D721Med (cell line): ENCODE measurements around the gene APCDD1.

Experiments used
- DNase-seq: peaks from one replicate; pipeline ENCODE4 v3.0.0; 2011; ENCODE audit warnings: low spot score; ENCODE audit not compliant: insufficient read length
- FAIRE-seq: peaks from 2 replicates; lab custom pipeline; 2011; peaks lifted over from hg19 to GRCh38; lab: Jason Lieb, UNC
- TF ChIP-seq, protein P1 (sequence below): IDR thresholded peaks from 2 replicates; pipeline ENCODE4 v1.5.1; 2012; ENCODE audit warnings: mild to moderate bottlenecking, control low read depth; ENCODE audit not compliant: insufficient read depth; ENCODE audit errors: missing control alignments

Gene APCDD1

DNA sequence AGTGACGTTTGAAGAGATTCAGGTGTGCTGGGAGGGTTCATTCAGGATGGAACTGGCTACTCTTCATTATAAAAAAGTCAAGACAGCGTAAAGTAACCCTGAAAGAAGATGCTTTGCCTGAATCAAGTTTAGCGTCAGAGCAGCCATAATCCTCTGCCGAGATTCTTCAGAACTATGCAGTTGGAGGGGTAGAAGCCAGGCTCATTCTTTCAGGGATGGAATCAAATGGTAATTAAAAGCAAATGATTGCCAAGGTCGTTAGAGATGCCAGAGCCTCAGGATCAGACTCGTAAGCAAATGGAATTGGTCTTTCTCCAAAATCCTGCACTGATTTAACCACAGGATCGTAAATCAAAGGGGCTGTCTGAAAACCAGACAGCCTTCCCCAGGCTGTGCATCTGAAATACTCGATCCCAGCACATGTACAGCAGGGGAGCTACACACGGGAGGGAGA lies 21.9 kb downstream of the APCDD1 start:
- TF ChIP-seq, protein P1, sequence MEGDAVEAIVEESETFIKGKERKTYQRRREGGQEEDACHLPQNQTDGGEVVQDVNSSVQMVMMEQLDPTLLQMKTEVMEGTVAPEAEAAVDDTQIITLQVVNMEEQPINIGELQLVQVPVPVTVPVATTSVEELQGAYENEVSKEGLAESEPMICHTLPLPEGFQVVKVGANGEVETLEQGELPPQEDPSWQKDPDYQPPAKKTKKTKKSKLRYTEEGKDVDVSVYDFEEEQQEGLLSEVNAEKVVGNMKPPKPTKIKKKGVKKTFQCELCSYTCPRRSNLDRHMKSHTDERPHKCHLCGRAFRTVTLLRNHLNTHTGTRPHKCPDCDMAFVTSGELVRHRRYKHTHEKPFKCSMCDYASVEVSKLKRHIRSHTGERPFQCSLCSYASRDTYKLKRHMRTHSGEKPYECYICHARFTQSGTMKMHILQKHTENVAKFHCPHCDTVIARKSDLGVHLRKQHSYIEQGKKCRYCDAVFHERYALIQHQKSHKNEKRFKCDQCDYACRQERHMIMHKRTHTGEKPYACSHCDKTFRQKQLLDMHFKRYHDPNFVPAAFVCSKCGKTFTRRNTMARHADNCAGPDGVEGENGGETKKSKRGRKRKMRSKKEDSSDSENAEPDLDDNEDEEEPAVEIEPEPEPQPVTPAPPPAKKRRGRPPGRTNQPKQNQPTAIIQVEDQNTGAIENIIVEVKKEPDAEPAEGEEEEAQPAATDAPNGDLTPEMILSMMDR: no peak
- FAIRE-seq (no peak), DNase-seq (no peak)

DNA sequence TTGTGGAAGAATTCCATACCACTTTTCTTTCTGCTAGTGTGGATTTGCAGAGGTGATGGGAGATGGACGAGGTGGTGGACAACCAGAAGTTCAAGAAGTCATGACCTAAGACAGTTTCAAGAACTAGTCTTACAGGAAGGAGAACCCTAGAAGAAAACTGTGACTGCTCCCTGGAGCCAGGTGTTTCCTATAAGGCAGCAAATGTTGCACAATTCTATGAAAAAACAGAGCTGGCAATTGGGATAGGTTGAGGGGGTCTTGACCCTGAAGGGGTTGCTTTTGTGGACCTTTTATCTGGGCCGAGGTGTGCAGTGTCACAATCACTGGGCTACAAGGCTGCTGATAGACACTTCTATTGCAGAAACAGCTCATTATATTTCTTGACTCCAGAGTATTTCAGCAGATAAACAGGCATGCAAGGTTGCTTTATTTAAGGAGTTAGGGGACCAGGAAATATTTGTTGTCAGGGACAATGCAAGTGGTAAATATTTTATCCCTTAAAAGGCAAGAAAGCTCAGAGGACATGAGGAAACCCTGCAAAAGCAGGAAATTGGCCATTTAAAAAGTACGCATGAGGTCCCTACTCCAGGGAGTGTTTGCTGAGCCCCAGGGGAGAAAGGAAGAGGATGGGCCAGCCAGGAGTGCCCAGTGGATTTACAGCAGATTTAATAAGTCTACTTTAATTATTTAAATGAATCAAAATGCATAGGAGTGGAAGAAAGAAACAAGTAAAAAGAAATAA lies 22.9 kb downstream of the APCDD1 start:
- FAIRE-seq (no peak), DNase-seq (no peak)
- TF ChIP-seq, protein P1: no peak

DNA sequence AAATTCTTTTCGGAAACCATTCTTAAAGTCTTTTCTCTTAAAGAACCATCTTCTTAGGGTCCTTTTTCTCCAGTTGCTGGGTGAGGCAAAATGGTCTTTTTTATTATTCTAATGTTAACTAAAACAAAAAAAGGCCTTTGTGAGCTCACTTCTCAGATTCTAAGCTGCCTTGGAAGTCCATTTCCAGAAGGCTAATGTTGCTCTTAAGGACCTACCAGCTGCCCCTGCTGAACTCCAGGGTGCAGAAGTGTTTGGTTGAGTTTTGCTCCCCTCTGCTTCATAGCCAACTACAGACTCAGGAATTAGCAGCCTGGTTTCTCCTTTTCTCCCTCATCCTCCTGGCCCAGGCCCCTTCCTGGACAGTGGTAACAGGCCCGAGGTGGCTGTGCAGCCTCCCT lies 23.4 kb downstream of the APCDD1 start:
- TF ChIP-seq, protein P1: no peak
- FAIRE-seq: no peak
- DNase-seq: no peak

DNA sequence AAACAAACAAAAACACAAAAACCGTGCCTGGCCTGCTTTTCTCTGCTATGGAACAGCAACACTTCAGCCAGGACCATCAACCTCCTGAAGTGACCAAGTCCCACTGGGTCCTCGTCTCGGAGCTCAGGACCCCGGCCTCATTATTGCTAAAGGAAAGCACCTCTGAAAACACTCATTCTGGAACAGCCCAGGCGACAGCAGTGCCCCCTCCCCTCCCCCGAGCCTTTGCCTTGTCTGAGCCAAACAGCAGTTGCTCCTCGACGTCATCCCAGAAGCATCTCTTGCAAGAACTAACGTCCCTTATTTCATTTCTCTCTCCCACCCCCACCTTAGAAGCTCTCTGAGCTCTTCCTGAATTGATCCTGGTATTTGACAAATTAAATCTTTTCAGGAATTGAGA lies 27.4 kb downstream of the APCDD1 start:
- no peak for FAIRE-seq

DNA sequence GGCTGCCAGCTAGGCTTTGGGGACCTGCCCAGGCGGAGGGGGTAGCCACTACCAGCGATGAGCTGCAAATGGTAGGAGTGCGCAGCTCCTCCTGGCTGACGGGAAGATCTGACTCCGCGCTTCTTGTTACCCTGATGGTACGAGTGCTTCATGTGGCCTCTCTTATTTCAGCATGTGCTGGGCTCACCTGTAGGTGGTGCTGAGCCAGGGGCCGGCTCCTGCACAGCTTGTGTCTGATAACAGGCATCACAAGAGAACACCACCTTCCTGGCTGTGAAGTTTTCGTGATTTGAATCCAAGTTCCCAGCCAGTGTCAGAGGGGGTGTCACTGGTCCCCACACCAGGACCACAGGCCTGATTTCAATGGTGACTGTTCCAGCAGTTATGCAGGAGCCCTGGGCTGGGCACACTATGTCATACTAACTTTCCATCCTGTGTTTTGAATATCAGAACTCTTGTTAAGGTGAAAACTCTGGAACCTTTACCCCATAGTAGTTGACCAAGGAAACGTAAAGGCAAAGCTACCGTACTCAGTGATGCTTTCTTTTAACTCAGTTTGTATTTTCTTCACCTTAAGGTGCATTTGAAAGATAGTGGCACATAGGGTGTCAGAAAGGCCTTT lies 28.0 kb downstream of the APCDD1 start:
- TF ChIP-seq, protein P1: no peak
- no peak for DNase-seq
- FAIRE-seq: no peak

More for the DNA sequence above, 27.4 kb downstream of the APCDD1 start:
- DNase-seq: no peak
- TF ChIP-seq, protein P1: no peak

DNA sequence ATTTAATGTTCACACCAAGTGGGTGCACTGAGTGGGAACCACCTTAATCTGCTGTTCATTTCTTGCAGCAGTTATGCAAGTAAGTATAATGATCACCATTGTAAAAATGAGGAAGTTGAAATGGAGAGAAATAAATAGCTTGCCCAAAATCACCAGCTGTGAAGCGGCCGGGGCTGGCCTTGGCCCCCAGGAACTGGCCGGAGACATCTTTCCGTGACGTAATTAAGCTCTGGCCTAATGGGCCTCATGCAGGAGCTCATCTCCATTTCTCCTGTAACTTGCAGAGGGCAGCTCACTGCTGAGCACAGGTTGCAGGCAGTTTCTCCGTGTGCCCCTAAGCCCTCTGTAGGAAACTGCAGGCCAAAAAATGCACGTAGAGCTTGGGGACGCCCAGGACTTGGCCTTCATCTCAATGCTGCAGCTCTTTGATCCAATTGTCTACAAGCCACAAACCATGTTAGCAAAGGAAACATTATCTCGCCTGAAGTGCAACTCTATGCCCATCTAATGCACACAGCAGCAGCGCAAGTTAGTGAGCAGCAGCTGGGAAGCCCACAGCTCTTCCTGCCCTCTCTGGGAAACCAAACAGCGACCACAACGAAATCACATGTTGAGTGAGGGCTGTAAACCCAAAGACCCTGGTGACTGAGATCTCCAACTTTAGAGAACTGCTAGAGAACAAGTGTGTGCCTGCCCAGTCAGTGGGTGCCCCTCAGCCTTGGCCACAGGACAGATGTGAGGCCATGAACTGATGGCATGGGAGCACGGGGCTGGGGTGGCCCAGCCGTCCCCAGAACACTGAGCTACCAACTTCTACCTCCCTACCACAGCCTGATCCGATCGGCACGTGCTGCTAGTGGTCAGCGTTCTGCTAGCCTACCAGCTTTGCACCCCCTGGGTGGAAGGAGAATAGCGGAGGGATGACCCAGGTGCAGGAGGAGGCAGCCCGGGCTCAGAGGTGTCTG lies 28.8 kb downstream of the APCDD1 start:
- FAIRE-seq (no peak), DNase-seq (no peak)
- TF ChIP-seq, protein P1: no peak
